Brain microvascular endothelial cell (primary cell): ENCODE results near the gene PKM.
A peak's percentile ranks its signal among the peaks of the same experiment; 100 is the strongest.

Experiments
- DNase-seq: peaks from one replicate; pipeline ENCODE4 v3.0.0-alpha.2; 2020
- H3K27ac ChIP-seq: fragments of 250-450 bp; sonication (Bioruptor Pico); 2 replicates; pipeline ENCODE4 v1.5.1; 2020; ENCODE audit warnings: mild to moderate bottlenecking, moderate library complexity
- H3K27me3 ChIP-seq: fragments of 250-450 bp; sonication (Bioruptor Pico); replicated peaks from 2 replicates; pipeline ENCODE4 v1.5.1; 2020; ENCODE audit warnings: mild to moderate bottlenecking
- H3K36me3 ChIP-seq: fragments of 250-450 bp; sonication (Bioruptor Pico); replicated peaks from 2 replicates; pipeline ENCODE4 v1.5.1; 2020; ENCODE audit warnings: mild to moderate bottlenecking
- H3K4me3 ChIP-seq: 2 replicates; pipeline ENCODE4 v1.5.1; 2011; ENCODE audit warnings: low read depth, mild to moderate bottlenecking, control low read depth, low read length, moderate library complexity
- CTCF ChIP-seq: IDR thresholded peaks from 2 replicates; pipeline ENCODE4 v1.5.1; 2011; ENCODE audit warnings: low read depth, mild to moderate bottlenecking, moderate library complexity, low read length, control low read depth, inconsistent platforms; ENCODE audit errors: missing control alignments
- in situ Hi-C: cut with HindIII; loops from 2 replicates; pipeline ENCODE4 v1.10.0; 2017; ENCODE audit warnings: low sequenced_read_pairs, low pct_ligation_motif_present

The PKM gene

GRCh38 chr15:72169236-72169920 lies 61.6 kb downstream of the PKM start:
- peaks cover 4% of the 10 kb centered on the region for H3K27me3 ChIP-seq
- in situ Hi-C loops = no loop called here
- no peak for TF ChIP-seq CTCF
- H3K36me3 ChIP-seq = no peaks in the 10 kb centered on the region
- H3K27ac ChIP-seq = no peak overlapping the region
- DNase-seq = no peak
- H3K4me3 ChIP-seq = no peak overlapping the region

GRCh38 chr15:72168808-72169190 lies 62.2 kb downstream of the PKM start:
- in situ Hi-C loops = no loop called here
- Histone ChIP-seq H3K36me3 (no peaks in the 10 kb centered on the region), H3K27ac (no peak overlapping the region), H3K4me3 (no peak overlapping the region), H3K27me3 (no peaks in the 10 kb centered on the region)
- no peak for TF ChIP-seq CTCF
- DNase-seq = no peak

GRCh38 chr15:72168131-72168807 lies 62.7 kb downstream of the PKM start:
- in situ Hi-C loops = no loop called here
- no peak for TF ChIP-seq CTCF
- no peak overlapping the region for H3K27ac ChIP-seq
- no peaks in the 10 kb centered on the region for H3K27me3 ChIP-seq
- no peaks in the 10 kb centered on the region for H3K36me3 ChIP-seq
- no peak overlapping the region for H3K4me3 ChIP-seq
- DNase-seq = peak; percentile 60

- H3K36me3 ChIP-seq = no peaks in the 10 kb centered on the region
- H3K4me3 ChIP-seq = no peak overlapping the region
- no peak overlapping the region for H3K27ac ChIP-seq
- in situ Hi-C loops = no loop called here
- TF ChIP-seq CTCF = no peak
- DNase-seq = no peak
- no peaks in the 10 kb centered on the region for H3K27me3 ChIP-seq
These were observed 63.5 kb downstream of the PKM start for GRCh38 chr15:72167445-72167844.

- no peaks in the 10 kb centered on the region for H3K27me3 ChIP-seq
These were observed 64.1 kb downstream of the PKM start for GRCh38 chr15:72166716-72167417.

More at GRCh38 chr15:72166716-72167417, 64.1 kb downstream of the PKM start:
- no peak for TF ChIP-seq CTCF
- H3K36me3 ChIP-seq = no peaks in the 10 kb centered on the region
- in situ Hi-C loops = no loop called here
- no peak for DNase-seq
- H3K4me3 ChIP-seq = no peak overlapping the region
- no peak overlapping the region for H3K27ac ChIP-seq
